GM21390 (cell line): ENCODE measurements around the gene SEC16B.

Experiments
- ATAC-seq: cut with Tn5 transposase; IDR thresholded peaks from one replicate; pipeline ENCODE4 v1.9.1; 2021; ENCODE audit not compliant: unreplicated experiment

Gene SEC16B

GRCh38 chr1:177913762-177914540 lies 55.9 kb downstream of the SEC16B start:
- ATAC-seq = no peak

- ATAC-seq = no peak
These were observed 56.9 kb downstream of the SEC16B start for GRCh38 chr1:177912991-177913390.

- no peak for ATAC-seq
These were observed 60.4 kb downstream of the SEC16B start for GRCh38 chr1:177909416-177909815.

GRCh38 chr1:177907000-177907399 lies 62.9 kb downstream of the SEC16B start:
- no peak for ATAC-seq

GRCh38 chr1:177905686-177906085 lies 64.2 kb downstream of the SEC16B start:
- ATAC-seq = no peak

- ATAC-seq = no peak
These were observed 67.6 kb downstream of the SEC16B start for GRCh38 chr1:177902266-177902665.

GRCh38 chr1:177897998-177898654 lies 71.7 kb downstream of the SEC16B start:
- ATAC-seq = no peak

- ATAC-seq = no peak
These were observed 72.4 kb downstream of the SEC16B start for GRCh38 chr1:177897281-177897997.
